K562 (cell line): ENCODE results near the gene KAZN. TPM values are rescaled to one million over a fixed set of nuclear protein-coding genes. Genes with fewer than 3 reads are reported as not detected.

ENCODE experiments used
- ARHGAP35 ChIP-seq: fragments of 450-650 bp; IDR thresholded peaks from 2 replicates; pipeline ENCODE4 v1.6.1; 2018; ENCODE audit not compliant: partially characterized antibody
- BRD9 ChIP-seq: fragments of 450-650 bp; IDR thresholded peaks from 2 replicates; pipeline ENCODE4 v1.6.1; 2018; ENCODE audit warnings: low read depth; ENCODE audit not compliant: partially characterized antibody
- CCAR2 ChIP-seq: fragments of 200-400 bp; formaldehyde crosslinking; IDR thresholded peaks from 2 replicates; pipeline ENCODE4 v1.6.1; 2017; ENCODE audit warnings: mild to moderate bottlenecking, low read depth, low read length
- CHD4 ChIP-seq: fragments of 200-600 bp; sonication (generic); IDR thresholded peaks from 3 replicates; pipeline ENCODE4 v1.6.1; 2012; ENCODE audit warnings: low read depth, mild to moderate bottlenecking, mixed read lengths, low read length, inconsistent platforms; ENCODE audit not compliant: insufficient read depth, insufficient replicate concordance, poor library complexity, severe bottlenecking
- EP300 ChIP-seq: IDR thresholded peaks from 2 replicates; pipeline ENCODE4 v1.6.1; 2012; ENCODE audit warnings: low read length, improper control_type of control experiment
- FIP1L1 ChIP-seq: fragments of 200-400 bp; formaldehyde crosslinking; IDR thresholded peaks from 2 replicates; pipeline ENCODE4 v1.6.1; 2018; ENCODE audit warnings: mild to moderate bottlenecking, low read depth, low read length; ENCODE audit not compliant: poor library complexity, severe bottlenecking
- GMEB1 ChIP-seq: fragments of 250-450 bp; sonication (Bioruptor Pico); IDR thresholded peaks from 2 replicates; pipeline ENCODE4 v1.4.0; 2020; ENCODE audit warnings: mild to moderate bottlenecking
- HINFP ChIP-seq: fragments of 450-650 bp; conservative IDR thresholded peaks from 2 replicates; pipeline ENCODE4 v1.6.1; 2016; ENCODE audit warnings: missing genetic modification characterization, low read depth, mild to moderate bottlenecking, control low read depth, missing compliant biosample characterization
- MAX ChIP-seq: sonication (generic); formaldehyde crosslinking; IDR thresholded peaks from 2 replicates; pipeline ENCODE4 v1.9.0; 2022; ENCODE audit warnings: mild to moderate bottlenecking, missing genetic modification reagents
- MAZ ChIP-seq, 2 experiments: fragments of 450-650 bp in 1 of 2; sonication (generic) in 1 of 2; formaldehyde crosslinking; IDR thresholded peaks in 1 of 2; conservative IDR thresholded peaks in 1 of 2; 2 replicates each; pipeline versions ENCODE4 v1.4.0 to v1.5.0; 2020; ENCODE audit warnings: mild to moderate bottlenecking in 1 of 2, missing genetic modification reagents in 1 of 2
- NFXL1 ChIP-seq: fragments of 450-650 bp; formaldehyde crosslinking; IDR thresholded peaks from 2 replicates; pipeline ENCODE4 v1.4.0; 2021; ENCODE audit warnings: mild to moderate bottlenecking
- RAD21 ChIP-seq, 2 experiments: fragments of 250-450 bp in 1 of 2; fragments of 450-650 bp in 1 of 2; sonication (Bioruptor Pico) in 1 of 2; formaldehyde crosslinking in 1 of 2; IDR thresholded peaks in 1 of 2; conservative IDR thresholded peaks in 1 of 2; 2 replicates each; pipeline versions ENCODE4 v1.4.0 to v1.8.0; 2020 to 2022; ENCODE audit warnings: mild to moderate bottlenecking in 2 of 2, moderate library complexity in 1 of 2
- SFPQ ChIP-seq: fragments of 200-400 bp; formaldehyde crosslinking; IDR thresholded peaks from 2 replicates; pipeline ENCODE4 v1.6.1; 2017; ENCODE audit warnings: mild to moderate bottlenecking, low read depth, low read length, moderate library complexity
- SMC3 ChIP-seq: conservative IDR thresholded peaks from 2 replicates; pipeline ENCODE4 v1.6.1; 2011; ENCODE audit warnings: low read depth, low read length, improper control_type of control experiment; ENCODE audit not compliant: insufficient read depth
- TFAP4 ChIP-seq: sonication (generic); formaldehyde crosslinking; IDR thresholded peaks from 2 replicates; pipeline ENCODE4 v1.8.0; 2022; ENCODE audit warnings: missing genetic modification reagents, mild to moderate bottlenecking, moderate library complexity, borderline replicate concordance
- TRIM28 ChIP-seq: fragments of 450-650 bp; IDR thresholded peaks from 2 replicates; pipeline ENCODE4 v1.6.1; 2017
- YY1 ChIP-seq, 3 experiments: IDR thresholded peaks; 2 replicates each; pipeline ENCODE4 v1.6.1; 2011; ENCODE audit warnings: low read length in 2 of 3, mild to moderate bottlenecking in 2 of 3, moderate library complexity in 2 of 3, borderline replicate concordance in 1 of 3, control low read depth in 1 of 3, low read depth in 1 of 3; ENCODE audit not compliant: insufficient read depth in 3 of 3, insufficient replicate concordance in 2 of 3, control insufficient read depth in 1 of 3, insufficient read length in 1 of 3; ENCODE audit errors: extremely low read depth in 1 of 3
- ZBTB9 ChIP-seq: fragments of 450-650 bp; formaldehyde crosslinking; IDR thresholded peaks from 2 replicates; pipeline ENCODE4 v1.4.0; 2020; ENCODE audit warnings: mild to moderate bottlenecking, moderate library complexity
- ZNF274 ChIP-seq: IDR thresholded peaks from 2 replicates; pipeline ENCODE4 v1.6.1; 2011; ENCODE audit warnings: low read depth, mild to moderate bottlenecking, low read length, moderate library complexity, borderline replicate concordance
- polyA plus RNA-seq, 8 experiments: library from polyadenylated mRNA; depleted of rRNA in 4 of 8; stranded (reverse) in 5 of 8; unstranded in 3 of 8; fragments of >200 nt; fragmentation: Nextera tagmentation in 2 of 8; fragmentation: Illumina TruSeq in 1 of 8; extraction: Ambion mirVana in 2 of 8; extraction: Trizol in 1 of 8; gene quantifications; 2 replicates each; pipeline versions ENCODE4 v1.2.1 to v1.2.3, GENCODE V29; 2011 to 2014; ENCODE audit warnings: inconsistent platforms in 1 of 8, missing spikeins in 1 of 8
- total RNA-seq, 7 experiments: library from RNA; depleted of rRNA in 6 of 7; stranded (reverse); fragments of >200 nt in 6 of 7; fragmentation: Illumina TruSeq in 2 of 7; extraction: Trizol in 2 of 7; gene quantifications; 2 replicates each; pipeline versions ENCODE4 v1.2.1 to v1.2.3, GENCODE V29; 2011 to 2021; ENCODE audit warnings: low replicate concordance in 1 of 7

Gene KAZN
- total and polyA plus RNA-seq, 9 of the 15 experiments (the other 6 are each of a cell fraction or from before 2014, with no cell fraction given), result 2.1 to 21.6 (median 5.4) TPM

- TF ChIP-seq CHD4 (no peak), SFPQ (no peak), SMC3 (no peak), FIP1L1 (no peak), RAD21 (CRISPR knock-in tag; conservative IDR thresholded peaks at IDR 0.05 in 1 of 2, IDR thresholded peaks at IDR 0.05 in 1 of 2) (no peak), EP300 (no peak), YY1 (IDR thresholded peaks at IDR 0.05; ENCODE audit: borderline replicate concordance in 1 of 3, control insufficient read depth in 1 of 3, extremely low read depth in 1 of 3, insufficient read depth in 3 of 3, insufficient read length in 1 of 3, insufficient replicate concordance in 2 of 3, low read depth in 1 of 3, low read length in 2 of 3) (no peak), NFXL1 (CRISPR knock-in tag) (no peak), HINFP (tag) (no peak), TRIM28 (no peak), ZBTB9 (no peak), MAZ (CRISPR knock-in tag; conservative IDR thresholded peaks at IDR 0.05 in 1 of 2, IDR thresholded peaks at IDR 0.05 in 1 of 2) (no peak), TFAP4 (CRISPR knock-in tag) (0 out of 2 replicates have a peak, but pooled peaks have one; percentile 4), ARHGAP35 (no peak), CCAR2 (no peak), BRD9 (no peak), MAX (CRISPR knock-in tag) (peak; percentile 53), ZNF274 (no peak), GMEB1 (CRISPR knock-in tag) (no peak)
Measured at GRCh38 chr1:14775434-14775833, 176.9 kb downstream of the KAZN start (continued).
